ENCODE data around the gene TBL1X. TPM values are rescaled to one million over a fixed set of nuclear protein-coding genes. Genes with fewer than 3 reads are reported as not detected.
A peak's percentile ranks its signal among the peaks of the same experiment; 100 is the strongest.

TBL1X gene
- total RNA-seq, 1 experiment from 2014 or later: 31.9 TPM

DNA sequence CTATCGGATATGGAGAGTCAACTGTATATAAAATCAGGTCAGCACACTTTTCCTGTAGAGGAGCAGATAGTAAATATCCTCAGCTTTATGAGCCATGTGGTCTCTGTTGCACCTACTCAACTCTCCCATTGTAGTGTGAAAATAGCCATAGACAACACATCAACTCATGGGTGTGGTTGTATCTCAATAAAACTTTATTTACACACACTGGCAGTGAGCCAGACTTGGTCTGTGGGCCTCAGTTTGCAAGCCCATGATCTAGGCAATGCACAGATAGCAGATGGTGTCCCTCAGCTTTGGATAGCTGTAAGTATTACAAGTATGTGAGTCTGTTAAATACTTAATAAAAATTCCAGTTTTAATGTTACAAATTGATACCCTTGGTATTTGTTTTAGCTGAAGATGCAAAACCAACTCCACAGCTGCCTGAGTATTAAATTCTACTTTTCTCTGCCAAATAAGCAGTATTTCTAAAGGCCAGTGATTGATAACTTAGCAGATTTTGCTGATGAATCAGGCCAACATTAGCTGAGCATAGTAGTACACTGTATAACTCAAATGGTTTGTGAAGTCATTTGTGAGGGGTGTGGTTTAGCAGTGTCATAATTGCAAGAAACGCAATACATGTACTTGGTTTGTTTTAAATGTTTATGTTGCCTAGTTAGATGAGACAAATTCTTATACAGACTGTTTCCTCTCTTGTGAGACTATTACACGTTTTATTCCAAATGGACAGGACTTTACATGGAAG, 213.5 kb downstream of the TBL1X start:
- intact Hi-C loops (cut with micrococcal nuclease): loop anchor here (10.0 kb wide), 1 partner anchor 214 kb away; the partner anchor contains the start of gene TBL1X
- Histone ChIP-seq H2AFZ (ENCODE audit: low read length) (no peak overlapping the region), H3K4me3 (ENCODE audit: low read length) (no peak overlapping the region), H3K79me2 (ENCODE audit: low read length) (no peaks in the 10 kb centered on the region), H3K9me2 (replicated peaks; ENCODE audit: low read length) (no peaks in the 10 kb centered on the region), H3K9ac (ENCODE audit: low read length) (no peak overlapping the region), H3K27ac (ENCODE audit: low read length) (peak overlapping the region; percentile 70), H3K4me2 (ENCODE audit: low read length) (0 out of 2 replicates have a peak overlapping the region, but pooled peaks have one; percentile 48), H3K27me3 (ENCODE audit: low read length) (no peaks in the 10 kb centered on the region), H3F3A (ENCODE audit: low read length, unreplicated experiment) (no peaks in the 10 kb centered on the region), H3K9me3 (ENCODE audit: low read length) (no peaks in the 10 kb centered on the region), H4K20me1 (ENCODE audit: low read length) (no peaks in the 10 kb centered on the region), H3K4me1 (ENCODE audit: insufficient read depth, low read length) (peaks cover 9% of the 10 kb centered on the region; the same call in 1 of the 2 replicates), H3K36me3 (ENCODE audit: low read depth, low read length) (no peaks in the 10 kb centered on the region; the same call in 1 of the 2 replicates)
- no peak for TF ChIP-seq EZH2 (IDR thresholded peaks at IDR 0.05; ENCODE audit: low read length, unreplicated experiment)
- TF ChIP-seq, protein P1, sequence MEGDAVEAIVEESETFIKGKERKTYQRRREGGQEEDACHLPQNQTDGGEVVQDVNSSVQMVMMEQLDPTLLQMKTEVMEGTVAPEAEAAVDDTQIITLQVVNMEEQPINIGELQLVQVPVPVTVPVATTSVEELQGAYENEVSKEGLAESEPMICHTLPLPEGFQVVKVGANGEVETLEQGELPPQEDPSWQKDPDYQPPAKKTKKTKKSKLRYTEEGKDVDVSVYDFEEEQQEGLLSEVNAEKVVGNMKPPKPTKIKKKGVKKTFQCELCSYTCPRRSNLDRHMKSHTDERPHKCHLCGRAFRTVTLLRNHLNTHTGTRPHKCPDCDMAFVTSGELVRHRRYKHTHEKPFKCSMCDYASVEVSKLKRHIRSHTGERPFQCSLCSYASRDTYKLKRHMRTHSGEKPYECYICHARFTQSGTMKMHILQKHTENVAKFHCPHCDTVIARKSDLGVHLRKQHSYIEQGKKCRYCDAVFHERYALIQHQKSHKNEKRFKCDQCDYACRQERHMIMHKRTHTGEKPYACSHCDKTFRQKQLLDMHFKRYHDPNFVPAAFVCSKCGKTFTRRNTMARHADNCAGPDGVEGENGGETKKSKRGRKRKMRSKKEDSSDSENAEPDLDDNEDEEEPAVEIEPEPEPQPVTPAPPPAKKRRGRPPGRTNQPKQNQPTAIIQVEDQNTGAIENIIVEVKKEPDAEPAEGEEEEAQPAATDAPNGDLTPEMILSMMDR (conservative IDR thresholded peaks at IDR 0.05; ENCODE audit: low read depth, low read length): no peak
- TF ChIP-seq EZH2phosphoT487 (IDR thresholded peaks at IDR 0.05; ENCODE audit: borderline replicate concordance, low read length): no peak
- ChIA-PET CTCF (no interaction called here), POLR2A (ENCODE audit: unreplicated experiment) (no interaction called here)
- BruUV-seq (replicated peaks): no TSS peak
- DNase-seq (no peak), ATAC-seq (no peak)

DNA sequence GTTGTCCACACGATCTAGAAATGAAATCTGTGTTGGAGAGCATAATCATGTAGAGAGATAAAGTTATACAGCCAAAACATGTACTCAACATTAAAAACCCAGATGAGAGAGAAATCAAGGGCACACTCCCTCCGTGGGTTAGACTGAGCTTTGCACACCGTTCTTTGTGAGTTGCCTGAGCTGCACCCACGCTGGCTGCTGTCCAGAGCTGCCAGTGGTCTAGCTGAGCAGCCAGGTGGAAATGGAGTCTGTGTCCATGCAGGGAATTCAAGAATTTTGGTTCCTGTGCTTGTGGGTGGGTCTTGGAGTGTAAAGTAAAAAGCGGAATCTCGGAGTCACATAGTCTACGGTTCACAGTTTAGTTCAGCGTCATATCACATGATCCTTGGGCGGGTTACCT, 216.2 kb downstream of the TBL1X start:
- TF ChIP-seq, protein P1 (conservative IDR thresholded peaks at IDR 0.05; ENCODE audit: low read depth, low read length): no peak
- TF ChIP-seq EZH2 (IDR thresholded peaks at IDR 0.05; ENCODE audit: low read length, unreplicated experiment) (no peak), EZH2phosphoT487 (IDR thresholded peaks at IDR 0.05; ENCODE audit: borderline replicate concordance, low read length) (no peak)
- Histone ChIP-seq H3K4me1 (ENCODE audit: insufficient read depth, low read length) (peaks cover 9% of the 10 kb centered on the region; the same call in 1 of the 2 replicates), H3K27me3 (ENCODE audit: low read length) (no peaks in the 10 kb centered on the region), H4K20me1 (ENCODE audit: low read length) (no peaks in the 10 kb centered on the region), H3K9me3 (ENCODE audit: low read length) (no peaks in the 10 kb centered on the region), H3K9me2 (replicated peaks; ENCODE audit: low read length) (no peaks in the 10 kb centered on the region), H2AFZ (ENCODE audit: low read length) (no peak overlapping the region), H3F3A (ENCODE audit: low read length, unreplicated experiment) (no peaks in the 10 kb centered on the region), H3K79me2 (ENCODE audit: low read length) (no peaks in the 10 kb centered on the region), H3K9ac (ENCODE audit: low read length) (no peak overlapping the region), H3K4me3 (ENCODE audit: low read length) (no peak overlapping the region), H3K4me2 (ENCODE audit: low read length) (no peak overlapping the region), H3K27ac (ENCODE audit: low read length) (no peak overlapping the region), H3K36me3 (ENCODE audit: low read depth, low read length) (no peaks in the 10 kb centered on the region; the same call in 1 of the 2 replicates)
- ChIA-PET CTCF (no interaction called here), POLR2A (ENCODE audit: unreplicated experiment) (no interaction called here)
- ATAC-seq: no peak
- BruUV-seq (replicated peaks): no TSS peak
- DNase-seq: no peak
- intact Hi-C loops (cut with micrococcal nuclease): no loop called here

DNA sequence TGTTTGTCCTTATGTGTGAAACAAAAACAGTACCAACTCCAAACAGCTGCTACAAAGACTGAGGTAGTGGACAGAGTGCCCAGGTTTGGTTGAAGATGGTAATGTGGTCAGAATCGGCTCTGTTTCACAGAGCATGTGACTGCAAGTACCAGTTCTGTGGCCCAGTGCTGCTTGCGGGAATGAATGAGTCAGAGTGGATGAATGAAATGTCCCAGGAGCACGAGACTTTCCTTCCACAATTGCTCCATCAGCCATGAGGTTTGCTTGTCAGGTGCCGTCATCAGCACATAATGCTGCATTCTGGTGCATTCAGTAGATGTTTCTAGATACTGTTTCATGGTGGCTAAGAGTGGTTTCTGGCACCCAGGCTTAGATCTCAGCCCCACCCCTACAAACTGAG, 216.6 kb downstream of the TBL1X start:
- Histone ChIP-seq H3K79me2 (ENCODE audit: low read length) (no peaks in the 10 kb centered on the region), H3F3A (ENCODE audit: low read length, unreplicated experiment) (no peaks in the 10 kb centered on the region), H4K20me1 (ENCODE audit: low read length) (no peaks in the 10 kb centered on the region), H3K27me3 (ENCODE audit: low read length) (no peaks in the 10 kb centered on the region), H3K4me2 (ENCODE audit: low read length) (no peak overlapping the region), H3K9me3 (ENCODE audit: low read length) (no peaks in the 10 kb centered on the region), H3K36me3 (ENCODE audit: low read depth, low read length) (no peaks in the 10 kb centered on the region), H3K9ac (ENCODE audit: low read length) (no peak overlapping the region), H3K4me3 (ENCODE audit: low read length) (no peak overlapping the region), H3K9me2 (replicated peaks; ENCODE audit: low read length) (no peaks in the 10 kb centered on the region), H3K27ac (ENCODE audit: low read length) (no peak overlapping the region), H3K4me1 (ENCODE audit: insufficient read depth, low read length) (peaks cover 9% of the 10 kb centered on the region; the same call in 1 of the 2 replicates), H2AFZ (ENCODE audit: low read length) (no peak overlapping the region)
- no TSS peak for BruUV-seq (replicated peaks)
- ChIA-PET CTCF (no interaction called here), POLR2A (ENCODE audit: unreplicated experiment) (no interaction called here)
- ATAC-seq (no peak), DNase-seq (no peak)
- intact Hi-C loops (cut with micrococcal nuclease): no loop called here
- TF ChIP-seq EZH2 (IDR thresholded peaks at IDR 0.05; ENCODE audit: low read length, unreplicated experiment): no peak
